GM12875 (cell line): ENCODE data around the gene STEAP2.

Experiments
- H3K4me3 ChIP-seq: one replicate; pipeline ENCODE4 v1.5.1; 2011; ENCODE audit warnings: low read depth, low read length, control low read depth
- TF ChIP-seq, protein P1 (sequence below): IDR thresholded peaks from 2 replicates; pipeline ENCODE4 v1.5.1; 2011; ENCODE audit warnings: low read depth, mild to moderate bottlenecking, control low read depth, inconsistent platforms, low read length, moderate library complexity, borderline replicate concordance; ENCODE audit not compliant: insufficient read depth

STEAP2 gene

DNA sequence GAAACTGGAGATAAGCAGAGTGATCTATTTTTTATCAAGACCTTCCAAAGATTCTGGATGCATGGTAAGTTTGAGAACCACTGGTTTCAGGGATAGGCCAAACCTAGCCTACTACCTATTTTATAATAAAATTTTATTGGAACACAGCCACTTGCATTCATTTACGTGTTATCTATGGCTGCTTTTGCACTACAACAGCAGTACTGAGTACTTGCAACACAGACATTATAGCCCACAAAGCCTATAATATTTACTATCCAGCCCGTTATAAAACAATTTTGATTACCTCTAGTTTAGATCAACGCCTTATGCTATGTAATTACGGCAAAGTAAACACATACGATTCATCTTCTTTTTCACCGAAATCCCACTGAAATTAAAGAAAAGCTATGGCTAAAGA lies 38.9 kb upstream of the STEAP2 start:
- no peak overlapping the region for H3K4me3 ChIP-seq
- TF ChIP-seq, protein P1, sequence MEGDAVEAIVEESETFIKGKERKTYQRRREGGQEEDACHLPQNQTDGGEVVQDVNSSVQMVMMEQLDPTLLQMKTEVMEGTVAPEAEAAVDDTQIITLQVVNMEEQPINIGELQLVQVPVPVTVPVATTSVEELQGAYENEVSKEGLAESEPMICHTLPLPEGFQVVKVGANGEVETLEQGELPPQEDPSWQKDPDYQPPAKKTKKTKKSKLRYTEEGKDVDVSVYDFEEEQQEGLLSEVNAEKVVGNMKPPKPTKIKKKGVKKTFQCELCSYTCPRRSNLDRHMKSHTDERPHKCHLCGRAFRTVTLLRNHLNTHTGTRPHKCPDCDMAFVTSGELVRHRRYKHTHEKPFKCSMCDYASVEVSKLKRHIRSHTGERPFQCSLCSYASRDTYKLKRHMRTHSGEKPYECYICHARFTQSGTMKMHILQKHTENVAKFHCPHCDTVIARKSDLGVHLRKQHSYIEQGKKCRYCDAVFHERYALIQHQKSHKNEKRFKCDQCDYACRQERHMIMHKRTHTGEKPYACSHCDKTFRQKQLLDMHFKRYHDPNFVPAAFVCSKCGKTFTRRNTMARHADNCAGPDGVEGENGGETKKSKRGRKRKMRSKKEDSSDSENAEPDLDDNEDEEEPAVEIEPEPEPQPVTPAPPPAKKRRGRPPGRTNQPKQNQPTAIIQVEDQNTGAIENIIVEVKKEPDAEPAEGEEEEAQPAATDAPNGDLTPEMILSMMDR = no peak

DNA sequence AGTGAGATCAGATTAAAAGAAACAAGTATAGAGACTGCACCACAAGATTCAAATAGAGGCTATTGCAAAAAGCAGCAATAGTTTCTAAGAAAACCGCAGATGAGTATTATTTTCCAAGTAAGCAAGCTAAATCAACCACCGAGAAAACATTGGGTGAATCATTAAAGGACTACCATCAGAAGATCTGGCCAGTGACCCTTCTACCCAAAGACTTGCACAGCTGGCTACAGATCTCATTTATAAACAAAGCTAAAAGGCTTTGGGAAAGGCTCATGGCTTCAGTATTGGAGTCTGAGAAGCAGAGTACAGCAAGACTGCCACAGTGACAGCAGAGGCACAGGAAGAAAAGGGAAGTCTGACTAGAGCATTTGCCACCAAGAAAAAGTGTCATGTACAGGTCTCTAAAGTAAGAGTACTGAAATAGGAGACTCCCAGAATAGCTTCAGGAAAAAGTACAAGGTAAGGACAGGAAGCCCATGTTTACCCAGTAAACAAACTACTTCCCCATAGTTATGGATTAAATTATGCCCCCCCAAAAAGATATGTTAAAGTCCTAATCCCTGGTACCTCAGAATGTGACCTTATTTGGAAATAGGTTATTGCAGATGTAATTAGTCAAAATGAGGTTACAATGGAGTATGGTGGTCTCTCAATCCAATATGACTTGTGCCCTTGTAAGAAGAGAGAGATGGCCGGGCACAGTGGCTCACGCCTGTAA lies 38.3 kb upstream of the STEAP2 start:
- TF ChIP-seq, protein P1 = no peak
- H3K4me3 ChIP-seq = no peak overlapping the region

DNA sequence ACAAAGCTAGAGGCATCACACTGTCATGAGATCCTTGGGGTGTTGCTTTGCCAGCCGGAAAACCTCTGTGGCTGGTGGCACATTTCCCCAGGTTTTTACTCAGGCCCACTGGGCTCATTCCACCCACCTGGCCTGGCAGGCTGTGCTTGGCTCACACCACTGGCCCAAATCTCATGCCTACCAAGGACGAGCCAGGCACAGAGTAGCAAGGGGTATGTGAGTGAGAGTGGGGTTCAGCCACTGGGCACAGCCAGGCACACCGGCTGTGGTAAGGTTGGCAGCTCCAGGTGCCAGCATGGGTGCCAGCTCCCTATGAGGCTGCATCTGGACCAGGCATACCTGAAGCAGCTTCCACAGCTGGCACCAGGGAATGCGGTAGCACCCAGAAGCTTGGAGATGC lies 35.9 kb upstream of the STEAP2 start:
- TF ChIP-seq, protein P1 = no peak
- H3K4me3 ChIP-seq = no peak overlapping the region

DNA sequence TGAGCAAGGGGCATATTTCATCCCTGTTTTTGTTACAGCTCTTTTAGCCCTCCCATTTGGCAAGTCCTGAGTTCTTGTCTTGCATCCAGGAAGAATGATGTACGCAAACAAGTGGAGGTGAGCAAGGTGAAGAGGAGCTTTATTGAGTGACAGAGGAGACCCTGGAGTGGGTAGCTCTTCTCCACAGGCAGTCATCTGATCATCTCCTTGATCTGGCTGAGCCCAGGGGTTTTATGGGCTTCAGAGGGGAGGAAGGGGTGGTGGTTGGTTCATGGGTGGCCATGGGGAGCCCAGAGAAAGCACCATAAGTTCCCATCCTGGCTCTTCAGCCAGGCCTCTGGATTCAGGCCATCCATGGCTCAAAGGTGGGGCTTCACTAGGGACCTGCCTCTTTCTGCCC lies 35.3 kb upstream of the STEAP2 start:
- TF ChIP-seq, protein P1 = no peak
- H3K4me3 ChIP-seq = no peak overlapping the region

DNA sequence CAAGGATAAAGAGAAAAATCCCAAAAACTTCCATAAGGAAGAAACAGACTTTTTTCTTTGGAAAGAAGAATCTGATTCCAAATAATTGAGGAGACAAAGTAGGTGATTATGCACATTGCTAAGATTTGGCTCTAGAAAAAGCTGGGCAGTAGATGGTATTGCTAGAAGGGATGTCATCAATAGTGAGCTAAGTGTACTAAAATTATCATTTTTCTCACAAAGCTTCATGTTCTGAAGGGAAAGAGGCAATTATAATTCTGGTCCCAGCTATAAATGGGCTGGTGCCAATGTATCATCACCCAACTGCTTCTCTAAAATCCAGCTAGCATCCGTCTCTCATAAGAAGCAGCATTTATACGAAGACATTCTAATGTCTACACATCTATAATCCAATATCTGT lies 33.4 kb upstream of the STEAP2 start:
- TF ChIP-seq, protein P1 = no peak
- H3K4me3 ChIP-seq = no peak overlapping the region

DNA sequence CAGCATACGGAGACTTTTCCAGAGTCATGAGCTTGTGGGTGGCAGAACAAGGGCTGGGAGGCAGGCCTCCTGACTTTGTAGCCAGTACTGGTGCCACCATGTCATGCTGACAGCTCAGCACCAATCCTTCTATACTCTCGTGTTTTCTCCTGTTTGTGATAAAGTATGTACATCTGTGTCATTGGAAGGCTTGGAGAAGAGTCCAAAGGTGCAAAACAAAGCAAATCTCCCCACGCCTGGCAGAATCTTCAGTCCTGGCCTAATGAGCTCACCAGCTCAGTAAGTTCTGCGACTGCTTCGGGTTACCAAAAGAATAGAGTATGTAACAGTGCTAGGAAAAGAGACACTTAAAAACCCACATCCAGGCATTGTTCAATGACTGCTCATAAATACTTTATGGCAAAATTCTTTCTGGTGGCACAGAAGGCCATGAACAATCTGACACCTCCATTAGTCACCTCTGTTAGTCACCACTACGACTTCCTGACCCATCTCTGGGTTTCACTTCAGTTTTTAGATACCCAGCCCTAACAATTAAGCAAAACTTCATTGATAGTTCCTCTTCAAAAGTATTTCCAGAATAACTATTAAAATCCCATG lies 32.8 kb upstream of the STEAP2 start:
- H3K4me3 ChIP-seq = no peak overlapping the region
- TF ChIP-seq, protein P1 = no peak

DNA sequence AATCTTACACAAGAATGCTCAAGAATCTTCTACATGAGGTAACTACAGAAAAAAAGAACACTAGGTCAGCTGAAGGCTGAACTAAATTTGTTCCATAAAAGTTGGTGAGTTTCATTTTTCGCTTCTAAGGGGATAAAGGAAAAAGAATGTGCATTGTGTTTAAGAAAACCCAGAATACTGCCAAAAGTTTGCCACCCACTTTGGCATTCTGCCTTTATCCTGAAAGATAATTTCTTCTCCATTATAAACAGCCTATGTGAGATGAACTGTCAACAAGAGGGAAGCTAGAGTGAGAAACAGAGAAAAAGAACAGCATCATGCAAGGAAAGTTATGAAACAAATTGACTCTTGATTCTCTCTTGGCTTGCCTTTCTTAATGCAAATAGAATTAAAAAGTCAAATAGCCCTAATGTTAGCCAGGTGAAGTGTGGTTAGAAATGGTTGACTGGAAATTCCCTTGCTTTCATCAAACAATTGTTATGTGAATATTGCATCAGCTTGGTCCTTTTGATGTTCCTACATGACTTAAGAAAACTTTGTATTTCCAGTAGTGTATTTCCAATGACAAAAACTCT lies 31.4 kb upstream of the STEAP2 start:
- TF ChIP-seq, protein P1 = no peak

More for the DNA sequence above, 31.4 kb upstream of the STEAP2 start:
- no peak overlapping the region for H3K4me3 ChIP-seq
